Trophoblast cell (in vitro differentiated cells and primary cell): ENCODE measurements around the gene WDTC1.

Experiments
- DNase-seq, 2 donors: peaks; one replicate each; pipeline ENCODE4 v3.0.0-alpha.2; 2016
- H2AFZ ChIP-seq: 2 replicates; pipeline ENCODE4 v1.6.1; 2013; ENCODE audit warnings: low read length, moderate library complexity, mild to moderate bottlenecking; ENCODE audit not compliant: insufficient read depth, poor library complexity
- H2AK5ac ChIP-seq: 2 replicates; pipeline ENCODE4 v1.6.1; 2013; ENCODE audit warnings: mild to moderate bottlenecking, low read length
- H2BK120ac ChIP-seq: 2 replicates; pipeline ENCODE4 v1.6.1; 2013; ENCODE audit warnings: low read length, mild to moderate bottlenecking, moderate library complexity; ENCODE audit not compliant: insufficient read depth, poor library complexity
- H2BK12ac ChIP-seq: 2 replicates; pipeline ENCODE4 v1.6.1; 2013; ENCODE audit warnings: mild to moderate bottlenecking, low read length, moderate library complexity
- H2BK5ac ChIP-seq: 2 replicates; pipeline ENCODE4 v1.6.1; 2013; ENCODE audit warnings: low read length, low read depth, moderate library complexity, mild to moderate bottlenecking; ENCODE audit not compliant: poor library complexity
- H3K14ac ChIP-seq: 2 replicates; pipeline ENCODE4 v1.6.1; 2013; ENCODE audit warnings: mild to moderate bottlenecking, low read length
- H3K18ac ChIP-seq: 2 replicates; pipeline ENCODE4 v1.6.1; 2013; ENCODE audit warnings: mild to moderate bottlenecking, low read length
- H3K23ac ChIP-seq: 2 replicates; pipeline ENCODE4 v1.6.1; 2013; ENCODE audit warnings: low read length
- H3K27ac ChIP-seq: 2 replicates; pipeline ENCODE4 v1.5.1; 2013; ENCODE audit warnings: low read depth, mild to moderate bottlenecking, inconsistent platforms, low read length, moderate library complexity
- H3K27me3 ChIP-seq: 2 replicates; pipeline ENCODE4 v1.6.1; 2013; ENCODE audit warnings: inconsistent platforms, mild to moderate bottlenecking, low read length, moderate library complexity; ENCODE audit not compliant: insufficient read depth
- H3K36me3 ChIP-seq, 2 experiments: 1 replicate in 1 of 2; 2 replicates in 1 of 2; pipeline ENCODE4 v1.6.1; 2013; ENCODE audit warnings: low read length in 2 of 2, mild to moderate bottlenecking in 2 of 2, moderate library complexity in 1 of 2; ENCODE audit not compliant: insufficient read depth in 2 of 2, control insufficient read depth in 1 of 2
- H3K4ac ChIP-seq: 2 replicates; pipeline ENCODE4 v1.6.1; 2013; ENCODE audit warnings: low read depth, mild to moderate bottlenecking, low read length, moderate library complexity
- H3K4me1 ChIP-seq, 2 experiments: 1 replicate in 1 of 2; 2 replicates in 1 of 2; pipeline ENCODE4 v1.6.1; 2013; ENCODE audit warnings: low read length in 2 of 2, mild to moderate bottlenecking in 2 of 2, moderate library complexity in 1 of 2; ENCODE audit not compliant: insufficient read depth in 2 of 2, control insufficient read depth in 1 of 2
- H3K4me2 ChIP-seq: 2 replicates; pipeline ENCODE4 v1.6.1; 2013; ENCODE audit warnings: inconsistent platforms, mild to moderate bottlenecking, low read length, moderate library complexity
- H3K4me3 ChIP-seq: 2 replicates; pipeline ENCODE4 v1.5.1; 2013; ENCODE audit warnings: mild to moderate bottlenecking, low read depth, low read length, inconsistent platforms
- H3K79me1 ChIP-seq: one replicate; pipeline ENCODE4 v1.6.1; 2013; ENCODE audit warnings: low read length
- H3K79me2 ChIP-seq: 2 replicates; pipeline ENCODE4 v1.6.1; 2013; ENCODE audit warnings: low read length, mild to moderate bottlenecking; ENCODE audit not compliant: control insufficient read depth, insufficient read depth, poor library complexity
- H3K9ac ChIP-seq: 2 replicates; pipeline ENCODE4 v1.6.1; 2013; ENCODE audit warnings: mild to moderate bottlenecking, low read length
- H3K9me3 ChIP-seq: 2 replicates; pipeline ENCODE4 v1.6.1; 2013; ENCODE audit warnings: low read depth, mild to moderate bottlenecking, control low read depth, inconsistent platforms, low read length; ENCODE audit not compliant: insufficient read depth
- H4K12ac ChIP-seq: 2 replicates; pipeline ENCODE4 v1.6.1; 2013; ENCODE audit warnings: low read depth, mild to moderate bottlenecking, low read length, moderate library complexity
- H4K8ac ChIP-seq: 2 replicates; pipeline ENCODE4 v1.6.1; 2013; ENCODE audit warnings: low read depth, mild to moderate bottlenecking, low read length, moderate library complexity
- H4K91ac ChIP-seq: one replicate; pipeline ENCODE4 v1.6.1; 2013; ENCODE audit warnings: low read depth, mild to moderate bottlenecking, low read length, moderate library complexity
- WGBS: extraction: QIAGEN DNeasy Blood & Tissue Kit; methylation state at CpG from one replicate; pipeline ENCODE4 v1.1.7; 2013; ENCODE audit warnings: missing lambda C conversion rate; ENCODE audit not compliant: insufficient read length, insufficient coverage; ENCODE audit errors: extremely low coverage; 5-methylcytosine and 5-hydroxymethylcytosine counted together

Gene WDTC1

GRCh38 chr1:27327964-27328363, 93.5 kb downstream of the WDTC1 start:
- H3K9me3 ChIP-seq = peaks cover under 1% of the 10 kb centered on the region
- H3K79me2 ChIP-seq = peaks cover 2% of the 10 kb centered on the region
- no CpG with 5 or more reads among the region's 5 CpGs for WGBS

DNA sequence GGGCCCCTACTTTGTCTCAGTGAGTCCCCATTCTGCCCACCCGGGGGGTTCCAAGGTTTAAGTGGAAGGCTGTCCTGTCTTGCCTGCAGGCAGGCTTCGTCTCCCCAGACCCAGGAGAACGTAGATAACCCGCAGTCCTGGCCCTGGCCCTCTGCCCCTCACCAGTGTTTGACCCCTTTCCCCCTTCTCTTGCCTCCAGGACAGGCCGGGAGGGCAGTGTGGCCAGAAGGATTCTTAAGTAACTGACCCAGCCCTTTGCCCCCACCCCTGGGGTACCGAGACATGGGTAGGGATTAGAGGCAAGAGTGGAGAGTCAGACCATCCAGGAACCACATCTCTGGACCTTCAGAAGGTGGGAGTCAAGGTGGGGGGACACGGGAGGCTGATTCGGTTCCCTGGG, 96.4 kb downstream of the WDTC1 start:
- H2AK5ac ChIP-seq = no peak overlapping the region
- H3K4me1 ChIP-seq = no peaks in the 10 kb centered on the region
- H3K79me1 ChIP-seq = no peaks in the 10 kb centered on the region
- H2AFZ ChIP-seq = no peak overlapping the region
- no CpG with 5 or more reads among the region's 8 CpGs for WGBS
- no peaks in the 10 kb centered on the region for H3K27me3 ChIP-seq
- H3K79me2 ChIP-seq = no peaks in the 10 kb centered on the region
- no peak overlapping the region for H2BK12ac ChIP-seq
- peaks cover 58 to 59% of the 10 kb centered on the region in 2 experiments for H3K36me3 ChIP-seq
- no peak overlapping the region for H2BK120ac ChIP-seq
- no peak overlapping the region for H3K4me3 ChIP-seq
- no peak overlapping the region for H3K14ac ChIP-seq
- H3K4ac ChIP-seq = no peak overlapping the region
- H4K12ac ChIP-seq = no peak overlapping the region
- H4K91ac ChIP-seq = no peak overlapping the region
- no peak for DNase-seq
- H4K8ac ChIP-seq = no peak overlapping the region
- no peak overlapping the region for H3K4me2 ChIP-seq
- H3K23ac ChIP-seq = no peak overlapping the region
- H2BK5ac ChIP-seq = no peak overlapping the region
- no peak overlapping the region for H3K18ac ChIP-seq
- no peak overlapping the region for H3K9ac ChIP-seq
- peaks cover 1% of the 10 kb centered on the region for H3K9me3 ChIP-seq
- no peak overlapping the region for H3K27ac ChIP-seq

More at GRCh38 chr1:27327964-27328363, 93.5 kb downstream of the WDTC1 start:
- Histone ChIP-seq H3K36me3 (peaks cover 37 to 40% of the 10 kb centered on the region in 2 experiments), H3K4me3 (no peak overlapping the region), H2AFZ (no peak overlapping the region), H3K79me1 (no peaks in the 10 kb centered on the region), H2BK120ac (no peak overlapping the region), H4K8ac (peak overlapping the region; percentile 7), H3K14ac (no peak overlapping the region), H3K27me3 (no peaks in the 10 kb centered on the region), H3K23ac (peak overlapping the region; percentile 70), H2AK5ac (no peak overlapping the region), H2BK12ac (no peak overlapping the region), H3K9ac (peak overlapping the region; percentile 57), H3K4me1 (peaks cover 7 to 8% of the 10 kb centered on the region in 2 experiments), H3K18ac (peak overlapping the region; percentile 33), H3K27ac (no peak overlapping the region), H4K12ac (no peak overlapping the region), H3K4ac (peak overlapping the region; percentile 15), H3K4me2 (no peak overlapping the region), H2BK5ac (no peak overlapping the region), H4K91ac (no peak overlapping the region)
- no peak for DNase-seq

GRCh38 chr1:27331426-27331825, 97.0 kb downstream of the WDTC1 start:
- Histone ChIP-seq H3K14ac (no peak overlapping the region), H3K79me1 (no peaks in the 10 kb centered on the region), H2BK120ac (no peak overlapping the region), H3K4me1 (no peaks in the 10 kb centered on the region), H2BK12ac (no peak overlapping the region), H2BK5ac (no peak overlapping the region), H3K23ac (no peak overlapping the region), H3K18ac (no peak overlapping the region), H3K4me2 (no peak overlapping the region), H4K8ac (no peak overlapping the region), H4K12ac (no peak overlapping the region), H3K79me2 (no peaks in the 10 kb centered on the region), H3K9me3 (peaks cover 1% of the 10 kb centered on the region), H2AFZ (no peak overlapping the region), H3K27ac (no peak overlapping the region), H4K91ac (no peak overlapping the region), H2AK5ac (no peak overlapping the region), H3K4me3 (no peak overlapping the region), H3K27me3 (no peaks in the 10 kb centered on the region), H3K4ac (no peak overlapping the region), H3K36me3 (peaks cover 64 to 65% of the 10 kb centered on the region in 2 experiments), H3K9ac (no peak overlapping the region)
- DNase-seq = no peak
- no CpG with 5 or more reads among the region's 3 CpGs for WGBS

- Histone ChIP-seq H2AFZ (no peak overlapping the region), H2AK5ac (no peak overlapping the region), H3K4me1 (no peaks in the 10 kb centered on the region), H3K23ac (no peak overlapping the region), H2BK12ac (no peak overlapping the region), H3K4me3 (no peak overlapping the region), H3K27ac (no peak overlapping the region), H3K79me2 (no peaks in the 10 kb centered on the region), H2BK120ac (no peak overlapping the region), H3K18ac (no peak overlapping the region), H3K4me2 (no peak overlapping the region), H4K12ac (no peak overlapping the region), H2BK5ac (no peak overlapping the region), H3K9ac (no peak overlapping the region), H4K91ac (no peak overlapping the region), H4K8ac (no peak overlapping the region), H3K27me3 (no peaks in the 10 kb centered on the region), H3K14ac (no peak overlapping the region), H3K4ac (no peak overlapping the region), H3K79me1 (no peaks in the 10 kb centered on the region), H3K36me3 (peaks cover 66 to 69% of the 10 kb centered on the region in 2 experiments), H3K9me3 (peaks cover 1% of the 10 kb centered on the region)
- WGBS = no CpG with 5 or more reads among the region's 5 CpGs
- no peak for DNase-seq
Measured at GRCh38 chr1:27331922-27332321, 97.5 kb downstream of the WDTC1 start.
